ENCODE results near the gene MAGEF1. TPM values are rescaled to one million over a fixed set of nuclear protein-coding genes. Genes with fewer than 3 reads are reported as not detected.

The MAGEF1 gene
- polyA plus RNA-seq, 4 donors: 15.7 to 45.5 (median 29.9) TPM

DNA sequence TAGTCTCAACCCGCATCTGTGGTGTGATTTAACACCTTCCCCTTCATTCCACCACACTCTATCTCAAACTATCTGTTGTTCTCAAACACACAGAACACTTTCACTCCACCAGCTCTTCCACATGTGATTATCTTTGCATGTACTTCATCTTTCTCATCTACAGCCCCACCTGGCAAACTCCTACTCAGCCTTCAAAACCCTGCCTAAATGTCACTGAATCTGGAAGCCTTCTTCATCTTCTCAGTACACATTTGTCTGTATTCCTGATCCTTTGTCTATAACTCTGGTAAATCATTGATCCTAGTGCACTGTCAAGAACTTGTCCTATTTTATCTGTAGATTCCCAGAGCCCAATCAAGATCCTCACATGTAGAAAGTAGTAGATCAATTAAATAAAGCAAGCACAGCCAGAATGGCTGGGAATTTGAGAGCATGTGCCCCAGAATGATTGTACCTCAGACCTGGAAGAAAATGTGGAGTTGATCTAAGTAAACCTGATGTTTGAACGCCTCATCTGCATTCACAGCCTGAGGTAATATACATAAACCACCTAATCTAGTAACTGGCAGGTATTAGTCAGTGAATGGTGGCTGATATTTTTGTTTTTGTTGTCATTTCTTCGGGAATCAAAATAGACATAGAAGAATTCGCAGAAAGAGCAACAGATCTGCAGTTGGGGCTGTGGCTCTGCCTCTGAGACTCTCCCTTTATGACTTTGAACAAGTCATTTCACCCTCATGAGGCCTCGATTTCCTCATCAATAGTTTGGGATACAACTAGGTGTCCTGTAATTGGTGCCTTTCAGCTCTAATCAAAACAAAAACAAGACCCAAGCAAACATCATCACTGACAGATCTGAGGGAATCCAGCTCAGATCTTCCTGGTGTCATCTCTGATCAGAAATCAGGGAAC lies 28.0 kb upstream of the MAGEF1 start:
- 84 to 89% (median 86%) methylated on average over 5 of the region's 5 CpGs for WGBS, 3 donors
- no peak for FAIRE-seq
- Histone ChIP-seq H3K27ac (ENCODE audit: low read depth in 1 of 3, low read length in 2 of 3) (no peak overlapping the region), H3K4me3 (ENCODE audit: low read depth in 1 of 3, low read length in 3 of 3) (no peak overlapping the region), H3K27me3 (ENCODE audit: control insufficient read depth in 3 of 3, insufficient read depth in 3 of 3, low read length in 3 of 3) (no peaks in the 10 kb centered on the region), H3K4me1 (ENCODE audit: control insufficient read depth in 3 of 3, insufficient read depth in 2 of 3, low read depth in 1 of 3, low read length in 2 of 3) (peaks cover 3 to 15% (median 3%) of the 10 kb centered on the region in 3 donors), H3K36me3 (ENCODE audit: control insufficient read depth in 3 of 3, insufficient read depth in 2 of 3, low read depth in 1 of 3, low read length in 3 of 3) (no peaks in the 10 kb centered on the region), H3K9me3 (ENCODE audit: control insufficient read depth in 2 of 2, insufficient read depth in 1 of 2, low read depth in 1 of 2, low read length in 1 of 2) (no peaks in the 10 kb centered on the region)
- DNase-seq: no peak

DNA sequence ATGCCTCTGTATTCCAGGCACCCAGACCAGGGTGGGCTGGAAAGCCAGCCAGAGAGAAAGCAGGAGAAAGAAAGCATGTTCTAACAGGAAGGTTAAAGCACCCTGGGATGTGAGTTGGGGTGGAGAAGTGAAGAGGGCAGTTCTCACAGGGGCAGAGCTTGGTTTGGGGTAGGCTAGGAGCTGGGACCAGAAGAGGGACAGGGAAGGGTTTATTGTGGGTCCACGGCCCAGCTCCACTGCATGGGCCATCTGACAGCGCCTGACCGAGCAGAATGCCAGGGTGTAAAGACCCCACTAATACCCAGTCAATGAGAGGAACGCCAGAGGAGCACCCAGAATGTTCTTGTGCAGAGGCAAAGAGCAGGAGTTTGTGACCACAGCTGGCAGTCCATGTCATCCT lies 27.1 kb upstream of the MAGEF1 start:
- no peaks in the 10 kb centered on the region for H3K36me3 ChIP-seq (ENCODE audit: control insufficient read depth in 3 of 3, insufficient read depth in 2 of 3, low read depth in 1 of 3, low read length in 3 of 3)
- DNase-seq: no peak

DNA sequence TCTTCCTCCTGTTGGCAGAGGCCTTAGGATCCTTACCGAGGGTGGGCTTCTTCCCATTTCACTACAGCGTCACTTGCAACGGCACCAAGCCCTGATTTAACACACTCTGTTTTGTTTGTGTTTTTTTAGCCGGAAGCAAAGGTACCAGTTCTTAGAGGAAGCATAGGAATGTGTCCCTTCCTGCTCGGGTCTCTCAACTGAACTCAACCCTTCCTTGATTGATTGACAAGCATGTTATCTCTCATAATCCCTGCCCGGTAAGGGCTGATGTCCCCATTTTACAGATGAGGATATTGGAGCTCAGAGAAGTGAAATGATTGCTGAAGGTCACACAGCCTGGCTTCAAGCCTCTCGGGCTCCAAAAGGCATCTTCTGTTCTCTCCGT lies 26.6 kb upstream of the MAGEF1 start:
- no peaks in the 10 kb centered on the region for H3K27me3 ChIP-seq (ENCODE audit: control insufficient read depth in 3 of 3, insufficient read depth in 3 of 3, low read length in 3 of 3)
- H3K9me3 ChIP-seq (ENCODE audit: control insufficient read depth in 2 of 2, insufficient read depth in 1 of 2, low read depth in 1 of 2, low read length in 1 of 2): no peaks in the 10 kb centered on the region
- H3K36me3 ChIP-seq (ENCODE audit: control insufficient read depth in 3 of 3, insufficient read depth in 2 of 3, low read depth in 1 of 3, low read length in 3 of 3): no peaks in the 10 kb centered on the region
- FAIRE-seq: no peak
- H3K27ac ChIP-seq (ENCODE audit: low read depth in 1 of 3, low read length in 2 of 3): peak overlapping the region in 1 of 3 donors; percentile 83
- no peak overlapping the region for H3K4me3 ChIP-seq (ENCODE audit: low read depth in 1 of 3, low read length in 3 of 3)
- H3K4me1 ChIP-seq (ENCODE audit: control insufficient read depth in 3 of 3, insufficient read depth in 2 of 3, low read depth in 1 of 3, low read length in 2 of 3): peaks cover 3 to 15% (median 3%) of the 10 kb centered on the region in 3 donors
- 33 to 52% (median 38%) methylated on average over 8 of the region's 8 CpGs for WGBS, 3 donors
- no peak for DNase-seq

More for the DNA sequence above, 27.1 kb upstream of the MAGEF1 start:
- no peak for FAIRE-seq
- 83 to 93% (median 89%) methylated on average over 4 of the region's 4 CpGs for WGBS, 3 donors
- H3K27ac ChIP-seq (ENCODE audit: low read depth in 1 of 3, low read length in 2 of 3): no peak overlapping the region
- H3K27me3 ChIP-seq (ENCODE audit: control insufficient read depth in 3 of 3, insufficient read depth in 3 of 3, low read length in 3 of 3): no peaks in the 10 kb centered on the region
- H3K9me3 ChIP-seq (ENCODE audit: control insufficient read depth in 2 of 2, insufficient read depth in 1 of 2, low read depth in 1 of 2, low read length in 1 of 2): no peaks in the 10 kb centered on the region
- H3K4me3 ChIP-seq (ENCODE audit: low read depth in 1 of 3, low read length in 3 of 3): no peak overlapping the region
- peaks cover 3 to 15% (median 3%) of the 10 kb centered on the region in 3 donors for H3K4me1 ChIP-seq (ENCODE audit: control insufficient read depth in 3 of 3, insufficient read depth in 2 of 3, low read depth in 1 of 3, low read length in 2 of 3)

DNA sequence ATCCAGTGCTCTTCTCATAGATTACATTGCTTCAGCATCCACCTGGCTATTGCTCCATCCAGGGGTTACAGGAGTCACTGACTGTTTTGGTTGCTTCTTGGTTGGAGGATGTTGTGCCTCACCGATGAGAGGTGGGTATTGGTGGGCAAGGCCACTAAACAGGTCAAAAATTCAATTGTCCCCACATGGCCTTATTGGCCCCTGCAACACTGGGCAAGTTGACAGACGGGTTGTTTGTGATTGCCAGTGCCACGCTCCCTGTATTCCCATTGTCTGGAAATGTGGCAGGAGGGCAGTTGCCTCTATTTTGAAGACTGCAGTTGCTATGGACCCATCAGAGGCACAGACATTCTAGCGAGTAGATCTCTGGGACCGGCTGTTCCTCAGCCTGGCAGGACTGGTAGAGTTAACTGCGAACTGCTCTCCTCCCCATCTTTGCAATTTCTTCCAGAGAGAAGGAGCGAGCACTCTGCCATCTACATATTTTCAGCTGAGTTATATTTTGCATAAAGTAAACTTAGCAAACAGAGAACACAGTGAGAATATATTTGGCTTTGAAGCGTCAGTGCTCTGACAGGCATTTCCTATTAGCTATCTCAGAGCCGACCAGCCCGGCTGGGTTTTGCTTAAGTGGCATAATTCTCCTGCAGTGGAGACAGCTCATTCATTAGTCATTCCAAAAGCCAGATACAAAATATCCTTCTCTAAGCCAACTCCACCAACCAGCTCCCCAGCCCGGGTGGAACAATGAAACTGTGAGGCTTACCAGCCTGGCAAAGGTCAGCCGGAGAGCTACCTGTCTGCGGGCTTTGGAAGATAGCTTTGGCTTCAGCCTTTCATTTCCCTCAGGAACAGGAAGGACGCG lies 26.0 kb upstream of the MAGEF1 start:
- peak overlapping the region in 1 of 3 donors; percentile 83 for H3K27ac ChIP-seq (ENCODE audit: low read depth in 1 of 3, low read length in 2 of 3)
- FAIRE-seq (no peak), DNase-seq (peak in 1 of 2 donors; percentile 81)
- H3K4me1 ChIP-seq (ENCODE audit: control insufficient read depth in 3 of 3, insufficient read depth in 2 of 3, low read depth in 1 of 3, low read length in 2 of 3): peaks cover 3 to 15% (median 3%) of the 10 kb centered on the region in 3 donors
- H3K36me3 ChIP-seq (ENCODE audit: control insufficient read depth in 3 of 3, insufficient read depth in 2 of 3, low read depth in 1 of 3, low read length in 3 of 3): no peaks in the 10 kb centered on the region
- no peaks in the 10 kb centered on the region for H3K27me3 ChIP-seq (ENCODE audit: control insufficient read depth in 3 of 3, insufficient read depth in 3 of 3, low read length in 3 of 3)
- H3K9me3 ChIP-seq (ENCODE audit: control insufficient read depth in 2 of 2, insufficient read depth in 1 of 2, low read depth in 1 of 2, low read length in 1 of 2): no peaks in the 10 kb centered on the region
- no peak overlapping the region for H3K4me3 ChIP-seq (ENCODE audit: low read depth in 1 of 3, low read length in 3 of 3)
- WGBS, 3 donors: 42 to 53% (median 49%) methylated on average over 15 of the region's 15 CpGs

DNA sequence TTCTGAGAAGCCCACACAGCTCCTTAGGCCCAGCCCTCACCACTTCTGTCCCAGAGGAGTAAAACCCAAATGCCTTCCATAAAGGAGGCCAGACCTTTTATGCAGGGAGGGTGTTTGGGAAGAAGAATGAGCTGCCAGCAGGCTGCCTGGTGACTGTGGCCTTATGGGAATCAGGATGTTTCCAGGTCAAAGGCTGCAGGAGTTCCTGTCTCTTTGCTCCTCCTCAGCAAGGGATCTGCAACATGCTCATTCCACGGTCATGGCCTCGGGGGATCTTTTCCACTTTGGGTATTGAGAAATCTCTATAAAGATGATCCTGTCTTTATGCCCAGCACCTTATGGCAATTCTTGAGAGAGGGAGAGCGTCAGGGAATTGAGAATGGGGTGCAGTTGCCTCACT lies 25.2 kb upstream of the MAGEF1 start:
- 93 to 94% (median 93%) methylated on average over 3 of the region's 3 CpGs for WGBS, 3 donors
- H3K36me3 ChIP-seq (ENCODE audit: control insufficient read depth in 3 of 3, insufficient read depth in 2 of 3, low read depth in 1 of 3, low read length in 3 of 3): no peaks in the 10 kb centered on the region
- H3K4me3 ChIP-seq (ENCODE audit: low read depth in 1 of 3, low read length in 3 of 3): no peak overlapping the region
- no peak overlapping the region for H3K27ac ChIP-seq (ENCODE audit: low read depth in 1 of 3, low read length in 2 of 3)
- FAIRE-seq (no peak), DNase-seq (no peak)
- no peaks in the 10 kb centered on the region for H3K9me3 ChIP-seq (ENCODE audit: control insufficient read depth in 2 of 2, insufficient read depth in 1 of 2, low read depth in 1 of 2, low read length in 1 of 2)
- peaks cover 3 to 12% (median 3%) of the 10 kb centered on the region in 3 donors for H3K4me1 ChIP-seq (ENCODE audit: control insufficient read depth in 3 of 3, insufficient read depth in 2 of 3, low read depth in 1 of 3, low read length in 2 of 3)
- H3K27me3 ChIP-seq (ENCODE audit: control insufficient read depth in 3 of 3, insufficient read depth in 3 of 3, low read length in 3 of 3): no peaks in the 10 kb centered on the region

DNA sequence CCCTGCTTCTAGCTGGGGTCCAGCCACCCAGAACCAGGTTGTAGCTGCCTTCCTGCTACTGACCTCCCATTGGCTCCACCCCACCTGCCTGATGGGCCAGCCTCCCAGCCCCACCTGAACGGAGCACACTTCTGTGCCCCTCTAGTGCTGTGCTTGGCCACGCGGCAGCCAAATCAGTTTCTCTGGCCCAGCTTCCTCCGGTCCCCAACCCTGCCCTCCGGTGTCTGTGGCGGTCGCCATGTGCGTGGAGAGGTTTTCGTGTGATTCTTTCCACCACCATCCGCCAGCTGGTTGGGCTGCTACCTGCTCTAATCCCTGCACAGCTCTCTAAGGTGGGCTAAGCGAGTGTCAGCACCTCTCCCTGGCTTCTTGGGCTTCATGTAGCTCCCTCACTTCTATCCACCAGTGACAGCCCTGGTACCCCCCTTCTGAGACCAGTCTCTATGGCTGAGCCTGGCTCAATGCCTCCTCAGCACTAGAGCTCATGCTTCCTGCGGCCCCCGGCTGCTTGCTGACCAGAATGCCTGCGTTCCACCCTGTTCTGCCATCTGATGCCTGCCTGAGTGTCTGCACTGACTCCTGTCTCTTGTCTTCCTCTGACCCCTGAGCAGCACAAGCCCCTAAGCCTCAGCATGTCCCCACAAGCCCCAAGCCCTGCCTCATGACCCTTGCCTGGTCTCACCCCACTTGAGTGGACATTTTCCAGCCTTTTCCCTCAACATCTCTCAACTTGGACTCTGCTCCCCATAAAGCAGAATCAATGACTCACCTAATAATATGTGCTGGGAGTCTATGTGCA lies 23.2 kb upstream of the MAGEF1 start:
- no peak overlapping the region for H3K4me3 ChIP-seq (ENCODE audit: low read depth in 1 of 3, low read length in 3 of 3)
- H3K4me1 ChIP-seq (ENCODE audit: control insufficient read depth in 3 of 3, insufficient read depth in 2 of 3, low read depth in 1 of 3, low read length in 2 of 3): peaks cover 3 to 12% (median 3%) of the 10 kb centered on the region in 3 donors
- H3K9me3 ChIP-seq (ENCODE audit: control insufficient read depth in 2 of 2, insufficient read depth in 1 of 2, low read depth in 1 of 2, low read length in 1 of 2): no peaks in the 10 kb centered on the region
- no peak overlapping the region for H3K27ac ChIP-seq (ENCODE audit: low read depth in 1 of 3, low read length in 2 of 3)
- no peaks in the 10 kb centered on the region for H3K36me3 ChIP-seq (ENCODE audit: control insufficient read depth in 3 of 3, insufficient read depth in 2 of 3, low read depth in 1 of 3, low read length in 3 of 3)
- DNase-seq: peak; percentile 81 to 87
- no peaks in the 10 kb centered on the region for H3K27me3 ChIP-seq (ENCODE audit: control insufficient read depth in 3 of 3, insufficient read depth in 3 of 3, low read length in 3 of 3)
- FAIRE-seq: no peak
- 85 to 89% (median 87%) methylated on average over 14 of the region's 14 CpGs for WGBS, 3 donors

- Histone ChIP-seq H3K27ac (ENCODE audit: low read depth in 1 of 3, low read length in 2 of 3) (no peak overlapping the region), H3K36me3 (ENCODE audit: control insufficient read depth in 3 of 3, insufficient read depth in 2 of 3, low read depth in 1 of 3, low read length in 3 of 3) (no peaks in the 10 kb centered on the region), H3K4me1 (ENCODE audit: control insufficient read depth in 3 of 3, insufficient read depth in 2 of 3, low read depth in 1 of 3, low read length in 2 of 3) (peaks cover 3 to 12% (median 3%) of the 10 kb centered on the region in 3 donors), H3K9me3 (ENCODE audit: control insufficient read depth in 2 of 2, insufficient read depth in 1 of 2, low read depth in 1 of 2, low read length in 1 of 2) (no peaks in the 10 kb centered on the region), H3K4me3 (ENCODE audit: low read depth in 1 of 3, low read length in 3 of 3) (no peak overlapping the region), H3K27me3 (ENCODE audit: control insufficient read depth in 3 of 3, insufficient read depth in 3 of 3, low read length in 3 of 3) (no peaks in the 10 kb centered on the region)
- FAIRE-seq (no peak), DNase-seq (no peak)
- WGBS, 3 donors: 83 to 88% (median 84%) methylated on average over 8 of the region's 8 CpGs
Measured at GRCh38 chr3:184733971-184734608, 22.2 kb upstream of the MAGEF1 start.
